Hematopoietic multipotent progenitor cell treated with erythropoietin and hydrocortisone succinate and interleukin-3 and kit ligand, for 6 days (in vitro differentiated cells): Measurements from ENCODE around the gene OMP.
A peak's percentile ranks its signal among the peaks of the same experiment; 100 is the strongest.

ENCODE experiments used
- DNase-seq: peaks from one replicate; pipeline ENCODE4 v3.0.0-alpha.2; 2015

The OMP gene

DNA sequence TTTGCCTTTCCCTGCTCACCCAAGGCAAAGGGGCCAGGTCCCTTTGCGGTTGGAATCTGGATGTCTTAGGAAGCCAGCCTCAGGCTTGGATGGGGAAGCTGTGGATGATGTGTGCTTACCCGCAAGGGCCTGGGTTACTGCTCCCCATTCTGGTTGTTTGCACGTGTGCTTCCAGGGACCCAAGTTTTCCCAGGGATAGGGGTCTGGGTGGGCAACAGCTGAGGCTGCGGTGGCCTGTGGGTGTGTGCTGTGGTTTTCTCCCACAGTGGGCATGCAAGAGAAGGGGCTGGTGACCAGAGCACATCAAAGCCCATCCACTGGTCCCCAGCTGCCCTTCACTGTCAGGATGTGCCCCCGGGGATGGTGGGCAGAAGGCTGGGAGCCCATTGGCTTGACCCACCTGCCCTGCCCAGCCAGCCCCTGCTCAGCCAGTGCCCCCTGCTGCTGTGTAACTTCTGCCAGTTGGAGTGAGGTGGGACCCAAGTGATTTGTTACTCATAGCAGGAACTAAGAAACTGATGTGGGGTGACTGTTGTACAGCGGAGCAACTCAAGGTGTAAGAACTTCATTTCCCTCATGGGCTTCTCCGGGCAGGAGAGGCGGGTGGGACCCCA lies 32.6 kb upstream of the OMP start:
- DNase-seq = no peak

DNA sequence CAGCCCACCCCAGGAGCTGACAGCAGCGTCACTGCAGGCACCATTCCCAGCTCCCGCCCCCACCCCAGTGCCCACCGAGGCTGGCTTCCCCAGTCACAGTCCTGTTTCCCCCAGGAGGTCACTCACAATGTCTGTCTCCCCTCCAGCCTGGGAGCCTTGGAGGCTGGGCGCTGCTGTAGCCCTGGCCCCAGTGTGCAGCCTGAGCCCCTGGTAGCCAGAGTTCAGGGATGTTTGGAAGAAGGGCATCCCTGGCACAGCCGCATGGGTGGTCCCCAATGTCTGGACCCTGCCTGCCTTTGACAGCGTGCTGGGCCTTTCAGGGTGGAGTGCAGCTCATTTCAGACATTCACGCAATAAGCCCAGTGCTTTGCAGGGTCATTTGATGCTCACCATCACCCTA lies 31.6 kb upstream of the OMP start:
- DNase-seq = no peak

DNA sequence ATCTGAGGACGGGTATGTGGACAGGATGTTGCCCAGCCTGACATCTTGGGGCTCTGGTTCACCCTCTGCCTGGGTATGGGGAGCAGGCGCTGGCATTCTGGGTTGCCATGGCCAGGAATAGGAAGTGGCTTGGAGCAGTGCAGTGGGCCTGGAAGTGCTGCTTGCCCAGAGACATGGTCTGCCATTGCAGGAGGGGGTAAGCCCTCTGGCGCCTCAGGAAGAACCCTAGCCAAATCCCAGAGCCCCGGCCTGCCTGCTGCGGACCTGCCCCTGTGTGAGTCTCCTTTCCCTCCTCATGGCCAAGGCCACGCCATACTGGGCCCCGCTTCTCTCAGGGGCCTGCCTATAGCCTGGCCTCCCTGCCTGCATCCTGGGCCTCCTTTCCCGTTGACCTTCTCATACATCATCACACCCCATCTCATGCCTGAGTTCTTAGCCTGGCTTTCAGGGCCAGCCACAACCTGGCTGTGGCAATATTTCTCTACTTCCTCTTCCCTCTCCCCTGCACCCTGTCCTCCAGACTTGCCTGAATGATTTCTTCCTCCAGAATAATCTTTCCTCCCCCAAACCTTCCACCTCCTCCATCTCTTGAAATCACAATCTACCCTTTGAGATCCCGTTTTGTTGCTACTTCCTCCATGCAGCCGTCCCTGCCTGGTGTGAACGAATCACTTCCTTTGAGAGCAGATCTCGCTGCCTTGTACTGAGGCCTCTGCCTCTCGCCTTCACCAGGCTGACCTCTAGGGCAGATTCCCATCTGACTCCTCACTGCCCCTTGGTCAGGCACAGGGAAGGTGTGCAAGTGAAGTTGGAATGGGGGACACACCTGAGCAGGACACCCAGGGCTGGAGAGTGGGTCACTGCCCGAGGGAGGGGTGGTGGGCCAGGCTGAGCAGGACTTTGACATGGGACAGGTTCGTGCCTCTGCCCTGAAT lies 30.7 kb upstream of the OMP start:
- DNase-seq = no peak

DNA sequence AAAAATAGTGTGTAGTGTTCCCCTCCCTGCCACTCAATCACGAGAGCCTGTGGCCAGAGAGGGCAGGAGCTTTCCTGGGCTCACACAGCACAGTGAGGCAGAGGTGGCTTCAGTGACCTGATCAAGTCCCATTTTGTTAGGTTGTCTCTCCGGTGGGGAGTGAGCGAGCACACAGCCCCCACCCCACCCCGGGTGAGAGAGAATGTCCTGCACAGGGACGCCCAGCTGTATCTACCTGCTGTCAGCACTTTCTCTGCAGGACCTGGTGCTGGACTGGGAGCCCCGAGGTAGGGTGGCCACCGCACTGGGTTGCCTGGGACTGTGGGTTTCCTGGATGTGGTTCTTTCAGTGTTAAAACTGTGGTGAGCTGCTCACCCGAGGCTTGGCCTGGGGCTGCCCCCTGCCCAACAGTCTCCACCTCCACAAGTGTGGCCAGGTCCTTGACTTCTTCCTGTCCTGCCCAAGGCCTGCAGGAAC lies 29.8 kb upstream of the OMP start:
- no peak for DNase-seq

DNA sequence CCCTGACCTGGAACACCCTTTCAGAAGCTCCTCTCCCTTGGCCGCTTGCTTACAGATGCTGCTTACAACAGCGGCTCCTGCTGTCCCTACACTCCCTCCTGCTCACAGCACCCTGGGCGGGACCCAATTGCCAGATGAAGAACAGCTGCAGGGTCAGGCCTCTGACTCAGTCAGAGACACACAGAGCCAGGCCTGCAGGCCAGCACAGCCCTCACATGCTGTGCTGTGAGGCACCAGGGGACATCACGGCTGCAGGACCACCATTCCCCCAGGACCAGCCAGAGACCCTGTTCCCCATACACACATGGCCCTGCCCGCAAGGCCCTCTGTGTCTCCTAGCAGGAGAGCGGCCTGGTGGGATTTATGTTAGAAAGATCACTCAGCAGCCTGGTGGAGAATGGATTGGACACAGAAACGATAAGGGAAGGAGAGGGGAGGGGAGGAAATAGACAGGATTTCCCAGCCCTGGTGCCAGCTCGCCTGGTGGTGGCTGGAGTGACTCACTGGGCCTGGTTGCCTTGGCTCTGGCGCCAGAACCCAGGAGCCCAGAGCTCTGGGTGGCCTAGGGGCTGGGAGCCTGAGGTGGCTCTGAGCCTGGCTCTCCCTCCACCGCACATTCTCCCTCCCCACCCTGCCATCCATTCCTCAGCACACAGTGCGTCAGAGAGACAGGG lies 29.2 kb upstream of the OMP start:
- DNase-seq = peak; percentile 64

DNA sequence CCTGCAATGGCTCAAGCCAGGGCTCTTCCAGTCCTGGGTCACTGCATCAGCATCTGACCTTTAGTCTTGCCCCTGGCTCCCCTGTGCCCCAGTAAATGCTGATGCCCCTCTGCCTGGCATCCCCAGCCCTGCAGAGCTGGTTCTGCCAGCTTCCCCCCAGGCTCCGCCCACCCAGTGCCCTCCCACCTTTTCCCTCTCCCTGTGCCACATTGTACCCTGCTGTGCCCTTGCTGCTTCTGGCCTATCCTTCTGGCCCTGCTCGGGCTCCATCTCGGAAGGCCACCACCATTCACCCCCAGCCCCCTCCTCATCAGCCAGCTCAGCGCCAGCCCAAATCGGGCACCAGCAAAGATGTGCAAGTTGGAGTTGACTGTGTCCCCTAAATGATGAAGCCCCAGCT lies 28.4 kb upstream of the OMP start:
- DNase-seq = no peak

DNA sequence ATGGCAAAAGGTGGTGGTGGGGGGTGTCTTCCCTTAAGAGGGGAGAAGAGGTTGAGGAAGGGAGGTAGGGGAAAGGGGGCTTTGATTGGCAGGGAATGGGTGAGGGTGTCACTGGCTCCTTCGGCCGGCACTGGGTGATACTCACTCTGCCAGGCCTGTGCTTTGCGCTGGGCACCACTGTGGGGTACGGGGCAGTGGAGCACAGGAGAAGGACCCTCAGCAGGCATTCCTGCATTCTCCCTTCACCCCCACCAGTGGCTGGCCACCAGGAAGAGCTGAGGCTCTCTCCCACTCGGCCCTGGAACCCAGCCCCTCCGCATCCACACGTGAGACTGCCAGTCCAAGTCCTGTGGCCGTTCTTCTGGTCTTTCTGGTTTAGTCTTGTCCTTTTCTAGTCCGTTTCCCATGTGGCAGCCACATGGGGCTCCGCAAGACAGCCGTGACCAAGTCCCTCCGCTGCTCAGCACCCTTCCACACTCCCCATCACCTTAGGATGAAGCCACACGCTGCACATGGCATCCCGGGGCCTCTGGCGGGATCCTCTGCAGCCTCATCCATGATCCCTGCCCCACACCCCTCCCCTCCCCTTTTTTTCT lies 27.9 kb upstream of the OMP start:
- no peak for DNase-seq

DNA sequence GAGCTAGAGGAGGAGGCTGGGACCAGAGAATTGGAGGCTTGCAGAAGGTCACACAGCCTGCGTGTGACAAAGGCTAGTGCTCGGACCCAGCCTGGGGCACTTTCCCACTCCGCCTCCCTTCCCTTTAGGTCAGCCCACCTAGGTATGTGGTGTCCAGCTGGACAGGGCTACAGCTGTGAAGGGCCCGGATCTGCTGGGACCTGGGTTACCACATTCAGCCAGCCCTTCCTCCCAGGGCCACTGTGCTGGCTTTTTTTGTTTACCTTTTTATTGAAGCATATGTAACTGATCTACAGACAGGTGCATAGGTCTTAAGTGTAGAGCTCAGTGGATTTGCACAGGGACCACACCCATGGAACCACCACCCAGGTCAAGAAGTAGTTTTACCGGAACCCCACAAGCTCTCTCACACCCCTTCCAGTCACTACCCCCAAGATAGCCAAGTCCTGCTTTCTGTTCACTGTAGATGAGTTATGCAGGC lies 27.2 kb upstream of the OMP start:
- no peak for DNase-seq

DNA sequence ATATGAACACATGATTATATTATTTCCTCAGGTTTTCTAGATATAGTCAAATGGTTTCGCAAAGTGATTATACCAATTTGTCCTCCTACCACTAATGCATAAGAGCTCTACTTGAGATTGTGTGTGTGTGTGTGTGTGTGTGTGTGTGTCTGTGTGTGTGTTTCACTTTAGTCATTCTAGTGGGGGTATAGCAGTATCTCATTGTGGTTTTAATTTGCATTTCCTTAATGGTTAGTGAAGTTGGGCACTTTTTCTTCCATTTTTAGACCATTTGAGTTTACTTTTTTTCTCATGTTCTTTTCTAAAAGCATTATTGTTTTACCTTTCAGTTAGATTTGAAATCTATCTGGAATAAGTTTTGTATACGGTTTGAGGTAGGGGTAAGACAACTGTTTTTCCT lies 23.0 kb upstream of the OMP start:
- no peak for DNase-seq

DNA sequence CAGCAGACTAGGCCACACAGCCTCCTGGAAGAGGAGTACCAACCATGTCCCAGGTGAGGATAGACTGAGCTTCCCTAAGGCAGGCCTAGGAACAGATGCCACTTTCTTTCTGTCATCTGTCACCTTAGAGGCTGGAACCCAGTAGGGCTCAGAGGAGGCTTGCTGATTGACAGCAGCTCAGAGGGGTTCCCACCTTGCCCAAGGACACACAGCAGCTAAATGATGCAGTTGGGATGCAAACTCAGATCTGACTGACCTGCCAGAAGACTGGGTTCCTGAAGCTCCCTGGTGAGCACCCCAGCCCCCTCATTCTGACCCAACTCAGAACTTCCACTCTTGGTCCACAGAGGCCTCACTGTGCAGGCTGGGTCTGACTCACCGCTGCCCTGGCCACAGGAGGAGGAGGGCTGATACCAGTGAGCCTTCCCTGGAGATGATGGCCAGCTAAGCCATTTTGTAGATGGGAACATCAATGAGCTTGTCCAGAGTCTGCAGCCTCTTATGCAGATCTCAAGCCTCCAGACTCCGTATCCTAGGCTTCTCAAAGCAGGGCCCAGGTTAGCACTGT lies 21.9 kb upstream of the OMP start:
- no peak for DNase-seq

DNA sequence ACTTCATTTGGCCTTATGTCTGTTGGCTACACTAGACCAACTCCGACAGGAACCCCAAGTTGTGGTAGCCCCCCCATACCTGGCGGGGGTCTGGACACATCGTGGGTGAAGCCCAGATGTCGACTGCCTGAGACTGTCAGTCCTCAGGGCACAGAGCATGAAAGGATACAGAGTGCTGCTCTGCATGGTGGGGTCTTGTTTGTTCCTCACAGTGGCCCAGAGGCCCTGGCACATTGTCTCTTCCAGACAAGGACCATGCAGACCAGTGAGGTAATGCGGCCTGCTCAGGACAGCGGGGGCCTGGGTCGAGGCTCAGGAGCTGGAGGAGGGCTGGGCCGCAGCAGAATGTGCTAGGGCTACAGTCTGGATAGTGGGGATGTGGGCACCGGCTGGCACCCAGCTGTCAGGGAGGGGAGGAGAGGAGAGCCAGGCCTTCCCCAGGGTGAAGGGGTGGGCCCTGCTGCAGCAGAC lies 21.2 kb upstream of the OMP start:
- no peak for DNase-seq

DNA sequence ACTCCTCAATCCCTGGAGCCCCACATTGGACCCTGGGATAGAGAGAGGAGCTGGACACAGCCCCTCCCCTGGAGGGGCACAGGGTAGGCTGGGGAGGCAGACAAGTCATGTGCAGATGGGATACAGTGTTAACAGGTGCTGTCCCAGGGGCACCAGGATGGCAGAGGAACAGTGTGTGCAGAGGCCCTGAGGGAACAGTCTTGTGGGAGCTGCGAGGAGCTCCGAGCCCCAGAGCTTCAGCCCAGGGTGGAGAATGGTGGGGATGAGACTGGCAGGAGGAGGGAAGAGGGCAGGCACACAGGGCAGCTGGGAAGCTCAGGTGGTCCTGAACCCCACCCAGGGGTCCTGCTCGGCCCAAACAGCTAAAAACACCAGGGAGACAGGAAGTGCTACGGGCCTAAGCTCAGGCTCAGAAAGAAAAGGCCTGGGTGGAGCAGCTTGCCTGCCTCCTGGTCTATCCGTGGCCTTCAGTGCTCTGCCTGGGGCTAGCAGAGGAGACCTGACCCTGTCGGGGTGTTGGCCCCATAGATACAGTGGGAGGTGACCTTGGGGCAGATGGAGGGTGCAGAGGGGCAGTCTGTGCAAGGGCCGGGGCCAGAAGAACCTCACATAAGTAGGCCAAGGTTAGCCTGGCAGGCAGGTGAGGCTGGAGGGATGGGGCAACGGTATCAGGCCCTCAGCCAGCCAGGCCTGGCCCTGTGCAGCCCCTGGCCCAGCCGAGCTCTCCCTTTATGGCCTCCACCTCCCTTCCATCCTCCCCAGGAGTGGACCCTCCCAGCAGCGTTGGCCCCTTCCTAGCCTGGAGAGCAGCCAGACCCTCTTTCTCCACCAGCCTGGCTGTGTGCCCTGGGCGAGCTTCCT lies 20.4 kb upstream of the OMP start:
- DNase-seq = no peak

DNA sequence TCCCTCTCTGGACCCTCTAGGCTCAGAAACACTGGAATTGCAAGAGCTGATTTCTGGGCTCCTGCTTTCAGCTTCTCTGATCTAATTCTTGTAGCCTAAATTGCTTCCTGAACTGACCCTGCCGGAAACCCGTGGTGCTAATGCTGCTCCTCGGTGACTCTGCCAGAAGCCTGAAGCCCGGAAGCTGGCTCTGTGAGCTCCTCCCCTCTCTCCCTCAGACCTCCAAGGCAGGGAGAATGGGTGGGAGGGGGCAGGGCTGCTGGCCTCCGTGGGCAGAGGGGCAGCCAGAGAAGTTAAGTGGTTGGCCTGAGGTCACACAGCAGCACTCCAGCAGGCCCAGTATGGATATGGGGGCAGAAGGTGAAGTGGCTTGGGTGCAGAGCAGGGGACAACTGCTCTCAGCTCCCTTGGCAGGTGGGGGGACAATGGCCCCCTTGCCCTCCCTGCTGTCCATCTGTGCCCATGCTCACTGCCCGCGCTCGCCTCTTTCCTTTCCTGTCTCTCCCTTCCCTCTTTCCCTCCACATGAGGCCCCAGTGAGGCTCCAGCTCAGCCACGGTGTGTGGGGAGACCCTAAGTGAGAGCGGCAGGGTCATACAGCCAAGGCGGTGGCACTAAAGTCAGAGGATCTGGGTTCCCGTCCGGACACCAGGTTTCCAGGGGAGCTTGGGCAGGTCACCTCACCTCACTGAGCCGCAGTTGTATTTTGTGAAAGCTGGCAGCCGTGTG lies 19.6 kb upstream of the OMP start:
- DNase-seq = peak; percentile 77

DNA sequence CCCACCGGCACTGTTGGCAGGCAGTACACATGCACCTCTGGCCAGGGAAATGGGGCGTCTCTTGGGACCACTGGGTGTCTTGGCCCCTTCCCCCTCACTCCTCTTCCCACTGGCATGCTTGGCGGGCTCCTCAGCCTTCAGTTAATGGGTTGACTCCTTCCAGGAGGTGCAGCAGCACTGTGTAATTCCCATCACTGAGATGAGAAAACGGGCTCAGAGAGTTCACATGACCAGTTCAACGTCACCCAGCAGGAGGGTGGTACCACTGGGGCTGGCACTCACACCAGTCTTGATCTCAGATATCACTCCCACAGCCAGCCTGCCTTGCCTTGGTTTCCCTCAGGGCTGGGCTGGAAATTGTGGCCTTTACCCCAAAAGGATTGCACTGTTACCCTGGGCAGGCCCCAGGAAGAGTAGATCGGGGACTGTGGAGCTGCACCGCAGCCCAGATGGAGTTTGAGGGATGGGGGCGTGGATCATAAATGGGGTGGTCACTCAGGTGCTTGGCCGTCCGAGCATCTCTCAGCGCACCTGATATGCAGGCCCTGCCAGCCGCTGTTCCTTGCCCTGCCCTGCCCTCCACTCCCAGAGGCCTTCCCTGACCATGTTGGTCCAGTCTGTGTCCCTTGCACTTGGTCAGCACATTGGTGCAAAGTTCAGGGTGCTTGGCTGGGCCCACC lies 18.9 kb upstream of the OMP start:
- DNase-seq = no peak

DNA sequence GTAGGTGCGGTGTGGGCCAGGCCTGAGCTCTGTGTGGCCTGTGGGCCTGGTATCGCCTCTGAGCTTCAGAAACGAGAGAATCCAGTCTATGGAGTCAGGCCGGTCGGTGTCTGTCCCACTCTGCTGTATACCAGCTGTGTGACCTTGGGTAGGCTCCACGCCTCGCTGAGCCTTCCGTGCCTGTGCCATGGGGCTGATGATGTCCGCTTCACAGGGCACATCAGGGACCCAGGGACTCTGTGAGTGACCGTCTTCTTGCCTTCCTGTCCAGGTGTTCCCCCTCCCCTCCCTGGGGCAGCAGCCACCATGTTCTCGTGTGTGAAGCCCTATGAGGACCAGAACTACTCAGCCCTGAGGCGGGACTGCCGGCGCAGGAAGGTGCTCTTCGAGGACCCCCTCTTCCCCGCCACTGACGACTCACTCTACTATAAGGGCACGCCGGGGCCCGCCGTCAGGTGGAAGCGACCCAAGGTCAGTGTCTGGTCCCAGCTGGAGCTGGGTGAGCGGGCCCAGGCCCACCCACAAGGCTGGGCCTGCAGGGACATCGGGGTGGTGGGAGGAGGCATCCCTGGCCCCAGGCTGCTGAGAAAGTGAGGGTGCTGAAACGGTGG lies 18.0 kb upstream of the OMP start:
- DNase-seq = no peak

DNA sequence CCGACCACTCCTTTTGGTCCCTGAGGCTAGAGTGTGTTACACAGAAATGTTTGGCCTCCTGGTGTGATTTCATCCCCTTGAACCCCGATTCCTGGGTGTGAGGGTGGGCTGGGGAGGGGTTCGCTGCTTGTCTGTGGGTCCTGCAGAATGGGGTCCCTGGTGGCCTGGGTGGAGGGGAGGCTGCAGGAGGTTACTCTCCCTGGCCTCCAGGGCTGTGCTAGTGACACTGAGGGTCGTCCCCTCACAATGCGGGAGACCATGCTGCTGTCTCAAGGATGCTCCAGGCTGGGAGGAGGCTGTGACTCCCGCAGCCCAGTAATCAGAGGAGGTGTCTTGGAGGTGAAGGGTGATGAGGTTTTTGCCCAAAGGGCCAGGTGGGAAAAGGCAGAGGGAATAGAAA lies 17.0 kb upstream of the OMP start:
- DNase-seq = no peak

DNA sequence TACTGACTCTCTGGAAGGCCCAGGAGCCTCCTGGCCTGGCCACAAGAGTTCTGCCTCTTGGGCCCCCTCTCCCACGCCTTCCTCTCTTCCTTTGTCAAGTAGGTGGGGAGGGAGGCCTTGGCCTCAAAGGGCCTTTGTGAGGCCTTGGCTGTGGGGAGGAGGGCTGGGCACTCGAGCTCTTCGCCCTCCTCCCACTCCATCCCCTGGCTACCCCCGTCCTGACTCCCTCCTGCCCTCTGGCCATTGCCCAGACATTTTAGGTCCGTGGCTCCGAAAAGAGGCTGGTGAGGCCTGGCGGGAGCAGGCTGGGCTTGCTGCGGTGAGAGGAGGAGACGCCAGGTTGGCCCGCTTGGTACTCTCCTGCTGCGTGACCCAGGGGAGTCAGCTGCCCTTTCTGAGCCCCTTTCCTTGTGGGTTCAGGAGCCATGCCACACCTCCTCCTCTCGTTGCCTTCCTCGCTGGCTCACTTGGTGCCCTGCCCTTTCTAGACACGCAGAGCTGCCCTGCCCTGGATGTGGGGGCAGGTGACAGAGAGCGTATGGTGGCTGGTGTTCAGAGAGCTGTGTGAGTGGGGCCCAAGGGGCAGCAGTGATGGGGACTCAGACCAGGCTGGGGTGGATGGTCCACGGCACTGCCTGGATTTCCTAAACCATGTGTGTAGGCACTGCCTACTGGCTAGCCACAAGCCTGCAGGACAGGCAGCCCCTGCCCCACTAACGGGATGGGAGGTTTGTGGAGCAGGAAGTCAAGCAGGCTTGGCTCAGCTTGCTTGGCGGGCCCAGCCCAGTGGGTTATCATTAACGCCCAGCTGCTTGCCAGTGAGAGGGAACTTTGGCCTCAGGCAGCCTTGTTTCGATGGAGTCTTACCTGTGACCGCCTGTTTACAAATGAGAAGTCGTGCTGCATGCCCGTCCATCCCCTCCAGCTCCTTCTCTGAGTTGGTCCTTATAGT lies 15.8 kb upstream of the OMP start:
- DNase-seq = peak; percentile 91

DNA sequence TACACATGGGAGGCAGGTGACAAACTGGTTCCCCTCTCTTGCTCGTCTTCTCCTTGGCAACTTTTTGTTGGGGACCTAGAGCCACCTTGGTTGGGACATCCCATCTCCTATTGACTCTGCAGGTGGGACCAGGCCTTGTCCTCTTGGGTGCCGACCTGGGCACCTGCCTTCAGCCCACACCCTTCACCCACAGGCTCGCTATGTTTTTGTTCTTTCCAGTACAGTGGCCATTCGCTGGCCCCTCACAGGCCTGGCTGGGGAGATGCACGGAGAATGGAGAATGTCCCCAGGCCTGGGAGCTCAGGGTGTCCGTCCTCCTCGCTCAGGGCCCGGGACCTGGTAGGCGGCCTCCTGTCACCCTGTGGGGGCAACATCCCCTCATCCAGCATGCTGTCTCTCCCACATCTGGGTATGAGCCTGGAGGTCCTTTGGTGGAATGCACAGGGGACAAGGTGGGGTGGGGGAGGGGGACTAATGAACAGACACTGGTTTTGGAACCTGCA lies 14.9 kb upstream of the OMP start:
- no peak for DNase-seq
